GM10847 (cell line): ENCODE data around the gene RNF32.

ENCODE experiments used
- POLR2A ChIP-seq: IDR thresholded peaks from 2 replicates; pipeline ENCODE4 v1.6.1; 2011; ENCODE audit not compliant: insufficient read length; ENCODE audit errors: extremely low read depth

The RNF32 gene

GRCh38 chr7:156626220-156626895, 14.2 kb upstream of the RNF32 start:
- TF ChIP-seq POLR2A: no peak

- TF ChIP-seq POLR2A: no peak
Observed at GRCh38 chr7:156628562-156628961, 12.0 kb upstream of the RNF32 start.

GRCh38 chr7:156629873-156630272, 10.7 kb upstream of the RNF32 start:
- TF ChIP-seq POLR2A: no peak

GRCh38 chr7:156634117-156634516, 6.5 kb upstream of the RNF32 start:
- TF ChIP-seq POLR2A: no peak

- no peak for TF ChIP-seq POLR2A
Observed at GRCh38 chr7:156635529-156636385, 4.8 kb upstream of the RNF32 start.

GRCh38 chr7:156638443-156639077, 2.0 kb upstream of the RNF32 start:
- no peak for TF ChIP-seq POLR2A

- no peak for TF ChIP-seq POLR2A
Observed at GRCh38 chr7:156639426-156640256, 933 bp upstream of the RNF32 start.

- TF ChIP-seq POLR2A: peak; percentile 13
Observed at GRCh38 chr7:156640949-156641485, 443 bp downstream of the RNF32 start.

GRCh38 chr7:156642306-156643045, 1.9 kb downstream of the RNF32 start:
- TF ChIP-seq POLR2A: no peak

- TF ChIP-seq POLR2A: no peak
Observed at GRCh38 chr7:156650042-156650441, 9.5 kb downstream of the RNF32 start.

- TF ChIP-seq POLR2A: no peak
Observed at GRCh38 chr7:156651474-156651873, 10.9 kb downstream of the RNF32 start.

- no peak for TF ChIP-seq POLR2A
Observed at GRCh38 chr7:156652886-156653568, 12.5 kb downstream of the RNF32 start.

- no peak for TF ChIP-seq POLR2A
Observed at GRCh38 chr7:156654511-156655234, 14.1 kb downstream of the RNF32 start.
